Transverse colon (tissue), 3 donors: Measurements from ENCODE around the gene GOT1.

Experiments used
- EP300 ChIP-seq: sonication (generic); formaldehyde crosslinking; IDR thresholded peaks from one replicate; pipeline ENCODE4 v1.6.1; 2017; ENCODE audit warnings: antibody characterized with exemption, low read depth
- POLR2A ChIP-seq: fragments of 450-650 bp; IDR thresholded peaks from one replicate; pipeline ENCODE4 v1.6.1; 2016; ENCODE audit warnings: antibody characterized with exemption, mild to moderate bottlenecking, moderate library complexity
- TF ChIP-seq, protein P1 (sequence below), 5 experiments: fragments of 200-600 bp in 3 of 5; fragments of 450-650 bp in 2 of 5; sonication (generic) in 3 of 5; IDR thresholded peaks; 1 replicate in 2 of 5; 2 replicates in 3 of 5; pipeline ENCODE4 v1.5.1; 2016 to 2017; ENCODE audit warnings: antibody characterized with exemption in 5 of 5, inconsistent platforms in 3 of 5, mild to moderate bottlenecking in 2 of 5, moderate library complexity in 1 of 5

GRCh38 chr10:99374526-99374925, 55.9 kb downstream of the GOT1 start:
- TF ChIP-seq POLR2A (no peak), EP300 (no peak)
- TF ChIP-seq, protein P1, sequence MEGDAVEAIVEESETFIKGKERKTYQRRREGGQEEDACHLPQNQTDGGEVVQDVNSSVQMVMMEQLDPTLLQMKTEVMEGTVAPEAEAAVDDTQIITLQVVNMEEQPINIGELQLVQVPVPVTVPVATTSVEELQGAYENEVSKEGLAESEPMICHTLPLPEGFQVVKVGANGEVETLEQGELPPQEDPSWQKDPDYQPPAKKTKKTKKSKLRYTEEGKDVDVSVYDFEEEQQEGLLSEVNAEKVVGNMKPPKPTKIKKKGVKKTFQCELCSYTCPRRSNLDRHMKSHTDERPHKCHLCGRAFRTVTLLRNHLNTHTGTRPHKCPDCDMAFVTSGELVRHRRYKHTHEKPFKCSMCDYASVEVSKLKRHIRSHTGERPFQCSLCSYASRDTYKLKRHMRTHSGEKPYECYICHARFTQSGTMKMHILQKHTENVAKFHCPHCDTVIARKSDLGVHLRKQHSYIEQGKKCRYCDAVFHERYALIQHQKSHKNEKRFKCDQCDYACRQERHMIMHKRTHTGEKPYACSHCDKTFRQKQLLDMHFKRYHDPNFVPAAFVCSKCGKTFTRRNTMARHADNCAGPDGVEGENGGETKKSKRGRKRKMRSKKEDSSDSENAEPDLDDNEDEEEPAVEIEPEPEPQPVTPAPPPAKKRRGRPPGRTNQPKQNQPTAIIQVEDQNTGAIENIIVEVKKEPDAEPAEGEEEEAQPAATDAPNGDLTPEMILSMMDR (IDR thresholded peaks at IDR 0.05), result no peak
